Measurements from ENCODE around the gene DHX8.

DNA sequence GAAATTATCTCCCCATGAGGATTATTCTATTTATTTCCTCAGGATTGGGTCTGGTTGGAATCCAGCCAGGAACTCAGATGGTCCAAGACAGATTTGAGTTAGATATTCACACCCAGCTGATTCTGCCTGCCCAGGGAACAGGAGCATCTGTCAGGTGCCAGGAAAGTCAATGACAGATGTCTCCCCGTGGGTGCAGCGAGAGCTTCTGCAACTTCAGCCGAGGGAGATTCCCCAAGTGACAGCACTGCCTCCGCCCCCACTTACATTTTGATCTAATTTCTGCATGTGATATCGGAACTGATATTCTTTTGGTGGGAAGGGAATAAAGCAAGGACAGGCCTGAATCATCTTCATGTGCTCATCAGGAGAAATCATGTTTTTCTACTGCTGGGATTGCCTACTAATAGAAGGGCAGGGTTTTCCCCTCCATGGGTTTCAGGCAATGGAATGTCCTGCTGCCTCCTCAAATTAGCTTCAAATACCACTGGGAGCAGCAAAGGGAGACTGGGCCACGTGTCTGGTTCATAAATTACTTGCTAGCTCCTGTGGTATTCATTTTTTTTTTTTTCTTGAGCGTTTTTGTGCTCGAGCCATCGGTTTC is 15.7 kb upstream of the DHX8 start:
- TF ChIP-seq POLR2A (IDR thresholded peaks at IDR 0.05; ENCODE audit: low read depth, low read length) (no peak), POU2F2 (IDR thresholded peaks at IDR 0.05; ENCODE audit: low read depth, low read length) (no peak), PAX5 (IDR thresholded peaks at IDR 0.05; ENCODE audit: insufficient read depth, low read length, severe bottlenecking) (no peak), POLR2AphosphoS5 (IDR thresholded peaks at IDR 0.05; ENCODE audit: low read depth, low read length) (no peak), TAF1 (IDR thresholded peaks at IDR 0.05; ENCODE audit: low read depth, low read length) (no peak)

All from GM12891 (cell line).